ENCODE results near the gene KIF1C.

Gene KIF1C

GRCh38 chr17:4997302-4998026, at the start of gene KIF1C, which contains the start of gene INCA1:
KIF1C (plus strand) TSS chr17:4997950; CDS start chr17:5000247, 2,297 bp downstream.
INCA1 (minus strand) TSS chr17:4997522; CDS start chr17:4994437, 3,085 bp downstream.
- DNase-seq: peak; percentile 89

- peak; percentile 77 for DNase-seq
These were observed 49.4 kb upstream of the KIF1C start, which contains the start of gene PFN1 for GRCh38 chr17:4948166-4948930. PFN1 (minus strand) TSS chr17:4948530; CDS start chr17:4948394, 136 bp downstream.

GRCh38 chr17:4948931-4949320, 48.8 kb upstream of the KIF1C start:
- DNase-seq: peak; percentile 76

GRCh38 chr17:4949321-4950074, 48.3 kb upstream of the KIF1C start:
- DNase-seq: peak; percentile 76

GRCh38 chr17:4950075-4950745, 47.5 kb upstream of the KIF1C start:
- peak; percentile 54 for DNase-seq

- peak; percentile 38 for DNase-seq
These were observed 47.0 kb upstream of the KIF1C start, which contains the start of gene ENO3 for GRCh38 chr17:4950746-4951204. ENO3 (plus strand) TSS chr17:4951119; CDS start chr17:4951830, 711 bp downstream.

- no peak for DNase-seq
These were observed 46.3 kb upstream of the KIF1C start for GRCh38 chr17:4951486-4951885.

GRCh38 chr17:4953451-4953961, 44.2 kb upstream of the KIF1C start:
- no peak for DNase-seq

- DNase-seq: no peak
These were observed 42.7 kb upstream of the KIF1C start for GRCh38 chr17:4955091-4955490.

GRCh38 chr17:4956493-4957061, 41.2 kb upstream of the KIF1C start:
- DNase-seq: no peak

GRCh38 chr17:4958102-4958501, 39.6 kb upstream of the KIF1C start:
- no peak for DNase-seq

- no peak for DNase-seq
These were observed 38.3 kb upstream of the KIF1C start for GRCh38 chr17:4959261-4959965.

- DNase-seq: no peak
These were observed 37.3 kb upstream of the KIF1C start for GRCh38 chr17:4960279-4960922.

GRCh38 chr17:4965311-4965986, 32.3 kb upstream of the KIF1C start:
- DNase-seq: no peak

GRCh38 chr17:4966844-4967538, 30.8 kb upstream of the KIF1C start:
- peak; percentile 95 for DNase-seq

- DNase-seq: peak; percentile 90
These were observed 29.9 kb upstream of the KIF1C start, which contains the start of gene SPAG7 for GRCh38 chr17:4967539-4968485. SPAG7 (minus strand) TSS chr17:4967817; CDS start chr17:4967804, 13 bp downstream.

GRCh38 chr17:4968486-4969046, 29.2 kb upstream of the KIF1C start:
- DNase-seq: peak; percentile 11

Data from NCI-H510A (cell line).